MM.1S (cell line): Measurements from ENCODE around the gene CLPTM1L.
"Not testable (repeated sequence)": the region's sequence is repeated elsewhere in the genome, so short reads cannot be mapped to it uniquely, and the experiment has no call there.

ENCODE experiments used
- DNase-seq: peaks from one replicate; pipeline ENCODE4 v3.0.0-alpha.2; 2015
- H2AFZ ChIP-seq: fragments of 300-600 bp; sonication (generic); 2 replicates; pipeline ENCODE4 v1.6.0; 2016; ENCODE audit warnings: antibody characterized with exemption, low read length
- H3F3A ChIP-seq: fragments of 300-600 bp; sonication (generic); 2 replicates; pipeline ENCODE4 v1.6.1; 2016; ENCODE audit warnings: mild to moderate bottlenecking, antibody characterized with exemption, low read length, moderate library complexity, mixed read lengths; ENCODE audit not compliant: insufficient read depth
- H3K27ac ChIP-seq: fragments of 300-600 bp; sonication (generic); 2 replicates; pipeline ENCODE4 v1.5.1; 2016; ENCODE audit warnings: mild to moderate bottlenecking, low read length
- H3K27me3 ChIP-seq: fragments of 300-600 bp; sonication (generic); replicated peaks from 2 replicates; pipeline ENCODE4 v1.6.0; 2016; ENCODE audit warnings: low read length; ENCODE audit not compliant: insufficient read depth
- H3K36me3 ChIP-seq: fragments of 300-600 bp; sonication (generic); replicated peaks from 2 replicates; pipeline ENCODE4 v1.6.1; 2016; ENCODE audit warnings: mild to moderate bottlenecking, low read length, mixed read lengths; ENCODE audit not compliant: insufficient read depth
- H3K4me1 ChIP-seq: fragments of 300-600 bp; sonication (generic); 2 replicates; pipeline ENCODE4 v1.6.1; 2016; ENCODE audit warnings: low read length, mixed read lengths
- H3K4me2 ChIP-seq: fragments of 300-600 bp; sonication (generic); 2 replicates; pipeline ENCODE4 v1.6.0; 2016; ENCODE audit warnings: low read depth, low read length
- H3K4me3 ChIP-seq: fragments of 300-600 bp; sonication (generic); 2 replicates; pipeline ENCODE4 v1.5.1; 2016; ENCODE audit warnings: low read length, mixed read lengths
- H3K79me2 ChIP-seq: fragments of 300-600 bp; sonication (generic); 2 replicates; pipeline ENCODE4 v1.6.1; 2016; ENCODE audit warnings: mixed run types, low read length, mixed read lengths
- H3K9ac ChIP-seq: fragments of 300-600 bp; sonication (generic); 2 replicates; pipeline ENCODE4 v1.6.1; 2016; ENCODE audit warnings: low read length, mixed read lengths
- H3K9me2 ChIP-seq: fragments of 300-600 bp; sonication (generic); replicated peaks from 2 replicates; pipeline ENCODE4 v1.6.1; 2016; ENCODE audit warnings: mild to moderate bottlenecking, low read length, mixed read lengths; ENCODE audit not compliant: insufficient read depth
- H3K9me3 ChIP-seq: fragments of 300-600 bp; sonication (generic); replicated peaks from 2 replicates; pipeline ENCODE4 v1.6.1; 2016; ENCODE audit warnings: mild to moderate bottlenecking, low read length, mixed read lengths; ENCODE audit not compliant: insufficient read depth
- H4K20me1 ChIP-seq: fragments of 300-600 bp; sonication (generic); 2 replicates; pipeline ENCODE4 v1.6.1; 2016; ENCODE audit warnings: mild to moderate bottlenecking, low read length, moderate library complexity, mixed read lengths; ENCODE audit not compliant: insufficient read depth
- CTCF ChIP-seq: fragments of 300-600 bp; sonication (generic); IDR thresholded peaks from 2 replicates; pipeline ENCODE4 v1.5.1; 2016; ENCODE audit warnings: antibody characterized with exemption, low read length, mixed read lengths
- EZH2 ChIP-seq: fragments of 300-600 bp; sonication (generic); optimal IDR thresholded peaks from 2 replicates; pipeline ENCODE3; 2017; ENCODE audit warnings: low read depth, mild to moderate bottlenecking, antibody characterized with exemption, low read length, mixed read lengths
- EZH2phosphoT487 ChIP-seq: fragments of 300-600 bp; sonication (generic); IDR thresholded peaks from 2 replicates; pipeline ENCODE4 v1.6.1; 2018; ENCODE audit warnings: antibody characterized with exemption, low read length

The CLPTM1L gene

GRCh38 chr5:1343931-1344901 lies 683 bp downstream of the CLPTM1L start:
- no peaks in the 10 kb centered on the region for H4K20me1 ChIP-seq
- H3F3A ChIP-seq: peaks cover 42% of the 10 kb centered on the region
- peaks cover 26% of the 10 kb centered on the region; the same call in 1 of the 2 replicates for H3K36me3 ChIP-seq
- peak overlapping the region; percentile 98 for H3K27ac ChIP-seq
- no peaks in the 10 kb centered on the region for H3K9me2 ChIP-seq
- H2AFZ ChIP-seq: no peak overlapping the region
- peaks cover 68% of the 10 kb centered on the region for H3K79me2 ChIP-seq
- H3K4me1 ChIP-seq: peaks cover 33% of the 10 kb centered on the region
- no peaks in the 10 kb centered on the region for H3K27me3 ChIP-seq
- DNase-seq: no peak
- peak overlapping the region; percentile 98 for H3K9ac ChIP-seq
- peak overlapping the region; percentile 92 for H3K4me2 ChIP-seq
- no peaks in the 10 kb centered on the region for H3K9me3 ChIP-seq
- TF ChIP-seq EZH2phosphoT487: no peak
- TF ChIP-seq EZH2: no peak
- TF ChIP-seq CTCF: no peak
- H3K4me3 ChIP-seq: peak overlapping the region; percentile 93

DNA sequence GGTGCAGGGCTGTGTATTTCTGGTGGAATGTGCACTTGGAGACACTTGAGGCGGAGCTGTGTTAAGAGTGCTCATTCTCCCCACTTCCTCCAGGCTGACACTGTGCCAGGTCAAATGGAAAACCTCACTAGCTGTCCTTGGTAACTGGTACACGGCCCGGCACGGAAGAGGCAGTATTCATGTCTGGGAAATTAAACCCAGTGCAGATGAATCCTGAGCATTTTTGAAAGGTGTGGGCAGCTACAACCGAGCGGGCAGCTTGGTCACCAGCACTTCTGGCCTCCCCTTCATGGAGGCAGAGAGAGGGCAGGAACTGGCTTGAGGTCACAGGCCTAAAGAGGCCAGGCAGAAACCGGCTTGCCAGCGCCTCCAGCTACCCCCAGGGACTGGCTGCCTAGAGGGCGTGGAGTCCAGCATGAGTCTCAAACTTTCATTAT lies 1.6 kb downstream of the CLPTM1L start:
- Histone ChIP-seq H3K9me3 (no peaks in the 10 kb centered on the region), H3K4me1 (peaks cover 41% of the 10 kb centered on the region), H3K9ac (peak overlapping the region; percentile 98), H3K9me2 (no peaks in the 10 kb centered on the region), H4K20me1 (no peaks in the 10 kb centered on the region), H3K36me3 (peaks cover 34% of the 10 kb centered on the region), H3K27ac (peak overlapping the region; percentile 98), H3K4me3 (peak overlapping the region; percentile 93), H3K27me3 (no peaks in the 10 kb centered on the region), H3K4me2 (peak overlapping the region; percentile 92), H2AFZ (no peak overlapping the region), H3F3A (peaks cover 50% of the 10 kb centered on the region), H3K79me2 (peaks cover 77% of the 10 kb centered on the region)
- peak; percentile 70 for DNase-seq
- TF ChIP-seq EZH2phosphoT487 (no peak), CTCF (no peak; the same call in 1 of the 2 replicates), EZH2 (no peak)

DNA sequence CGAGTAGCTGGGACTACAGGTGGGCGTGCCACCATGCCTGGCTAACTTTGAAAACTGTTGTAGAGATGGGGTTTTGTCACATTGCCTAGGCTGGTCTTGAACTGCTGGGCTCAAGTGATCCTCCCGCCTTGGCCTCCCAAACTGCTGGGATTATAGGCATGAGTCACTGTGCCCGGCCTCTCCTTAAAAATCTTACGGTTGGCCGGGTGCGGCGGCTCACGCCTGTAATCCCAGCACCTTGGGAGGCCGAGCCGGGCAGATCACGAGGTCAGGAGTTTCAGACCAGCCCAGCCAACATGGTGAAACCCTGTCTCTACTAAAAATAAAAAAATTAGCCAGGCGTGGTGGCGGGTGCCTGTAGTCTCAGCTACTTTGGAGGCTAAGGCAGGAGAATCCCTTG lies 2.2 kb downstream of the CLPTM1L start:
- Histone ChIP-seq H3K9ac (peak overlapping the region; percentile 98), H3K4me1 (peaks cover 47% of the 10 kb centered on the region), H3K4me2 (peak overlapping the region; percentile 92), H3F3A (peaks cover 56% of the 10 kb centered on the region), H3K79me2 (peaks cover 83% of the 10 kb centered on the region), H3K27ac (peak overlapping the region; percentile 98), H3K36me3 (peaks cover 40% of the 10 kb centered on the region), H3K4me3 (peak overlapping the region; percentile 93)
- not testable (repeated sequence) for H3K9me2 ChIP-seq, H3K9me3 ChIP-seq, H2AFZ ChIP-seq, H4K20me1 ChIP-seq, DNase-seq, H3K27me3 ChIP-seq
